Panc1 (cell line): ENCODE measurements around the gene HAGH.

Experiments
- CTCF ChIP-seq: fragments of 450-650 bp; IDR thresholded peaks from 2 replicates; pipeline ENCODE4 v1.5.1; 2017; ENCODE audit warnings: mild to moderate bottlenecking
- POLR2AphosphoS5 ChIP-seq: IDR thresholded peaks from 2 replicates; pipeline ENCODE4 v1.6.1; 2012; ENCODE audit warnings: mild to moderate bottlenecking, low read depth, low read length, moderate library complexity
- REST ChIP-seq, 2 experiments: IDR thresholded peaks; 2 replicates each; pipeline ENCODE4 v1.6.1; 2011 to 2012; ENCODE audit warnings: low read depth in 2 of 2, control low read depth in 1 of 2, low read length in 1 of 2, mild to moderate bottlenecking in 1 of 2, moderate library complexity in 1 of 2; ENCODE audit not compliant: insufficient read depth in 1 of 2
- SIN3A ChIP-seq: IDR thresholded peaks from 2 replicates; pipeline ENCODE4 v1.6.1; 2012; ENCODE audit warnings: low read depth, mild to moderate bottlenecking, low read length, moderate library complexity, borderline replicate concordance; ENCODE audit not compliant: insufficient read depth
- TCF7L2 ChIP-seq: IDR thresholded peaks from 2 replicates; pipeline ENCODE4 v1.6.1; 2011; ENCODE audit warnings: mild to moderate bottlenecking, low read depth, low read length, inconsistent platforms

GRCh38 chr16:1779741-1780676 is 46.6 kb downstream of the HAGH start:
- TF ChIP-seq SIN3A = no peak
- TF ChIP-seq TCF7L2 = no peak
- no peak for TF ChIP-seq CTCF
- TF ChIP-seq POLR2AphosphoS5 = peak; percentile 77
- TF ChIP-seq REST (IDR thresholded peaks at IDR 0.05; ENCODE audit: insufficient read depth in 1 of 2, low read depth in 2 of 2, low read length in 1 of 2) = 0 out of 4 replicates have a peak, but pooled peaks of 1 of the 2 experiments have one; percentile 33
